ENCODE results near the gene SSU72.
"Not testable (repeated sequence)": the region's sequence is repeated elsewhere in the genome, so short reads cannot be mapped to it uniquely, and the experiment has no call there.

The SSU72 gene

DNA sequence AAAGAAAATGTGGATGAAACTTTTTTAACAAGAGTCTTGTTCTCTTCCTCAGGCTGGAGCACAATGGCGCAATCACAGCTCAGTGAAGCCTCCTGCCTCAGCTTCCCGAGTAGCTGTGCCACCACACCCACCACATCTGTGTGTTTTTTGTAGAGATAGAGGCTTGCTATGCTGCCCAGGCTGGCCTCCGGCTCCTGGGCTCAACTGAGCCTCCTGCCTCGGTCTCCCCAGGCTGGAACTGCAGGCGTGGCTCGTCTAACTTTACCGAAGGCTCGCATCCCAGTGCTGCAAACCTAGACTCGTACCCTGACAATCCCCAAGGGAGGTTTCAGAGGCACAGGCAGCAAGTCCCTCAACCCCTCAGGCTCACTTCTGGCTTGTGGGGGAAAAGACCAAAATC lies 14.5 kb downstream of the SSU72 start:
- H3K9me3 ChIP-seq (ENCODE audit: control insufficient read depth in 2 of 2, low read length in 2 of 2), result no peaks in the 10 kb centered on the region
- no peak overlapping the region for H3K9ac ChIP-seq (ENCODE audit: low read depth in 1 of 2, low read length in 2 of 2)
- H3K4me3 ChIP-seq (ENCODE audit: low read length in 2 of 2), result no peak overlapping the region
- H3K4me1 ChIP-seq (ENCODE audit: control insufficient read depth in 2 of 2, insufficient read depth in 2 of 2, low read length in 2 of 2), result no peaks in the 10 kb centered on the region
- no peak overlapping the region for H3K27ac ChIP-seq (ENCODE audit: low read depth in 2 of 2, low read length in 2 of 2)
- H3K27me3 ChIP-seq (ENCODE audit: control insufficient read depth in 2 of 2, insufficient read depth in 2 of 2, low read length in 2 of 2), result no peaks in the 10 kb centered on the region
- H3K36me3 ChIP-seq (ENCODE audit: control insufficient read depth in 2 of 2, insufficient read depth in 2 of 2, low read length in 2 of 2), result peaks cover 28 to 40% of the 10 kb centered on the region in 2 donors

DNA sequence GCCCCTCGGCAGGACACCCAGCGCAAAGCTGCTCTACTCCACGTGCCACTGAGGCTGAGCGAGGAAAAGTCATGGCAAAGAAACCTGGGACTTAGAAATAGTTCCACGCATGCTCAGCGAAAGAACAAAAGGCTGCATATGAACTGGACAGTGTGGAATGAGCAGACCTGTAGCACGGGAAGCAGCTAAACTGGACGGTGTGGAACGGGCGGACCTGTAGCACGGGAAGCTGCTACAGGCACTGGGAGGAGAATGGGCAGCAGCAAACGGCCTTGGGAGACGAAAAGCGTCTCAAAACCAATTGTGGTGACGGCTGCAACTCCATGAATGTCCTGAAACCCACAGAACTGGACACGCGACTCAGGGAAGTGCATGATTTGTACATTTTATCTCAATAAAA lies 15.6 kb downstream of the SSU72 start:
- Histone ChIP-seq H3K4me3 (ENCODE audit: low read length in 2 of 2) (no peak overlapping the region), H3K27me3 (ENCODE audit: control insufficient read depth in 2 of 2, insufficient read depth in 2 of 2, low read length in 2 of 2) (no peaks in the 10 kb centered on the region), H3K9ac (ENCODE audit: low read depth in 1 of 2, low read length in 2 of 2) (no peak overlapping the region), H3K9me3 (ENCODE audit: control insufficient read depth in 2 of 2, low read length in 2 of 2) (no peaks in the 10 kb centered on the region), H3K36me3 (ENCODE audit: control insufficient read depth in 2 of 2, insufficient read depth in 2 of 2, low read length in 2 of 2) (peaks cover 22 to 36% of the 10 kb centered on the region in 2 donors), H3K4me1 (ENCODE audit: control insufficient read depth in 2 of 2, insufficient read depth in 2 of 2, low read length in 2 of 2) (no peaks in the 10 kb centered on the region), H3K27ac (ENCODE audit: low read depth in 2 of 2, low read length in 2 of 2) (no peak overlapping the region)

- H3K27me3 ChIP-seq (ENCODE audit: control insufficient read depth in 2 of 2, insufficient read depth in 2 of 2, low read length in 2 of 2), result no peaks in the 10 kb centered on the region
- H3K4me1 ChIP-seq (ENCODE audit: control insufficient read depth in 2 of 2, insufficient read depth in 2 of 2, low read length in 2 of 2), result no peaks in the 10 kb centered on the region
- H3K9ac ChIP-seq (ENCODE audit: low read depth in 1 of 2, low read length in 2 of 2), result no peak overlapping the region
- no peak overlapping the region for H3K4me3 ChIP-seq (ENCODE audit: low read length in 2 of 2)
- peaks cover 21 to 31% of the 10 kb centered on the region in 2 donors for H3K36me3 ChIP-seq (ENCODE audit: control insufficient read depth in 2 of 2, insufficient read depth in 2 of 2, low read length in 2 of 2)
- no peak overlapping the region for H3K27ac ChIP-seq (ENCODE audit: low read depth in 2 of 2, low read length in 2 of 2)
- no peaks in the 10 kb centered on the region for H3K9me3 ChIP-seq (ENCODE audit: control insufficient read depth in 2 of 2, low read length in 2 of 2)
These were observed 16.1 kb downstream of the SSU72 start for GRCh38 chr1:1558591-1558990.

DNA sequence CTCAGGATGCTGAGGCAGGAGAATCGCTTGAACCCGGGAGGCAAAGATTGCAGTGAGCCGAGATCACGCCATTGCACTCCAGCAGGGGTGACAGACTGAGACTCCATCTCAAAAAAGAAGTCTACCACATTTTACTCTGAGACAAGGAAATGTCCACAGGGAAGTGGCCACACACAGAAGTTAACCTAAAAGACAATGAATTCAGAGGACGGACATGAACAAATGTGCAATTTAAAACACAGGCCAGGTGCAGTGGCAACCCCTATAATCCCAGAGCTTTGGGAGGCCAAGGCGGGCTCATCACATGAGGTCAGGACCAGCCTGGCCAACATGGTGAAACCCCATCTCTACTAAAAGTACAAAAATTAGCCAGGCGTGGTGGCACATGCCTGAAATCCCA lies 17.0 kb downstream of the SSU72 start:
- H3K4me3 ChIP-seq (ENCODE audit: low read length in 2 of 2); H3K9ac ChIP-seq (ENCODE audit: low read depth in 1 of 2, low read length in 2 of 2); H3K27ac ChIP-seq (ENCODE audit: low read depth in 2 of 2, low read length in 2 of 2); H3K4me1 ChIP-seq (ENCODE audit: control insufficient read depth in 2 of 2, insufficient read depth in 2 of 2, low read length in 2 of 2); H3K27me3 ChIP-seq (ENCODE audit: control insufficient read depth in 2 of 2, insufficient read depth in 2 of 2, low read length in 2 of 2); H3K9me3 ChIP-seq (ENCODE audit: control insufficient read depth in 2 of 2, low read length in 2 of 2): not testable (repeated sequence)
- peaks cover 18 to 23% of the 10 kb centered on the region in 2 donors for H3K36me3 ChIP-seq (ENCODE audit: control insufficient read depth in 2 of 2, insufficient read depth in 2 of 2, low read length in 2 of 2)

DNA sequence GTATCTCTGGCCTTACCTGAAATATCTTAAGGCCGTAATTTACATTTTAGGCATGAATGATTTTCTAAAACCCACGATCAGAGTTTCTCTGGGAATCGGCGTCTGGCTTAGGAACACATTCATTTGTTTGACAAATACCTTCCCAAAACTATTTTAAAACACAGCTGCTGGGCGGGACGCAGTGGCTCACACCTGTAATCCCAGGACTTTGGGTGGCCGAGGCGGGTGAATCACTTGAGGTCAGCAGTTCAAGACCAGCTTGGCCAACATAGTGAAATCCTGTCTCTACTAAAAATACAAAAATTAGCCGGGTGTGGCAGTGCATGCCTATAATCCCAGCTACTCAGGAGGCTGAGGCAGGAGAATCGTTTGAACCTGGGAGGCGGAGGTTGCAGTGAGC lies 17.7 kb downstream of the SSU72 start:
- H3K4me3 ChIP-seq (ENCODE audit: low read length in 2 of 2); H3K27ac ChIP-seq (ENCODE audit: low read depth in 2 of 2, low read length in 2 of 2); H3K27me3 ChIP-seq (ENCODE audit: control insufficient read depth in 2 of 2, insufficient read depth in 2 of 2, low read length in 2 of 2); H3K4me1 ChIP-seq (ENCODE audit: control insufficient read depth in 2 of 2, insufficient read depth in 2 of 2, low read length in 2 of 2); H3K9me3 ChIP-seq (ENCODE audit: control insufficient read depth in 2 of 2, low read length in 2 of 2); H3K9ac ChIP-seq (ENCODE audit: low read depth in 1 of 2, low read length in 2 of 2): not testable (repeated sequence)
- H3K36me3 ChIP-seq (ENCODE audit: control insufficient read depth in 2 of 2, insufficient read depth in 2 of 2, low read length in 2 of 2), result peaks cover 10 to 16% of the 10 kb centered on the region in 2 donors

GRCh38 chr1:1556505-1556904 lies 18.2 kb downstream of the SSU72 start:
- Histone ChIP-seq H3K27me3 (ENCODE audit: control insufficient read depth in 2 of 2, insufficient read depth in 2 of 2, low read length in 2 of 2) (no peaks in the 10 kb centered on the region), H3K9ac (ENCODE audit: low read depth in 1 of 2, low read length in 2 of 2) (no peak overlapping the region), H3K27ac (ENCODE audit: low read depth in 2 of 2, low read length in 2 of 2) (no peak overlapping the region), H3K36me3 (ENCODE audit: control insufficient read depth in 2 of 2, insufficient read depth in 2 of 2, low read length in 2 of 2) (peaks cover 6 to 11% of the 10 kb centered on the region in 2 donors), H3K9me3 (ENCODE audit: control insufficient read depth in 2 of 2, low read length in 2 of 2) (no peaks in the 10 kb centered on the region), H3K4me1 (ENCODE audit: control insufficient read depth in 2 of 2, insufficient read depth in 2 of 2, low read length in 2 of 2) (no peaks in the 10 kb centered on the region), H3K4me3 (ENCODE audit: low read length in 2 of 2) (no peak overlapping the region)

DNA sequence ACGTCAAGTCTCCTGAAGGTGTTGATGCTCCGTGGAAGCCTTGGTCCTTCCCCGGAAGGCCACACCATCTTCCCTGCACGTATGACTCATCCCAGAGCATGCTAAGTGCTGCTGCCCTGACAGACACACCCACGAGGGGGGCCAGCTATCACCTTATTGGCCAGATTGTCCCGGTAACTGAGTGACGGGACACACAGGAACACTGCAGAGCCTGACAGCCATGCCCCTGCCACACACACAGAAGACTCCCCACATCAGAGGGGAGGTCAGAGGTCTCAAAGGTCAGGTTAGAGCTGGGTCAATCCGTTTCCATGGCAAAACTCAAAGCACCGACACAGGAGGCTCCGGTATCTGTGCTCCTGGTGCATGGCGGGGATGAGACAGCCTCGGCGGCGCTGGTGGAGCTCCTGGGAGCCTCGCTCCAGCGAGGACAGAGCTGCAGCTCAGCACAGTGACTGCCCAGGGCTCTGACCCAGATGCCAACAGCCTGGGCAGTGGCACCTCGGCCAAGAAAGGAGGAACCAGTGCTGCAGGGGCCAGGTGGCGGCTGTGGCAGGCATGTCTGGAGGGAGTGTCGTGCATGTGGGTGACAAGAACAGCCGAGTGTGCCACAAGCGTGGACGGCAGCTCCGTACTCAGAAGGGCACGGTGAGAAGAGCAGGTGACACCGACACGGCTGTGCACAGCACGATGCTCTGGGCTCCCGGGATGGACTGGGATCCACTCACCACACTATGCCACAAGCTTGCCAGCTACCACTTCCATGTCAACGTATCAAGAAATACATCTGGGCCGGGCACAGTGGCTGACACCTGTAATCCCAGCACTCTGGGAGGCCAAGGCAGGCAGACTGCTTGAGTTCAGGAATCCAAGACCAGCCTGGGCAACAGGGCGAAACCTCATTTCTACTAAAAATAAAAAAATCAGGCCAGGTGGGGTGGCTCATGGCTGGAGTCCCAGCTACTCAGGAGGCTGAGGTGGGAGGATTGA lies 19.4 kb downstream of the SSU72 start:
- H3K9me3 ChIP-seq (ENCODE audit: control insufficient read depth in 2 of 2, low read length in 2 of 2), result no peaks in the 10 kb centered on the region
- no peak overlapping the region for H3K4me3 ChIP-seq (ENCODE audit: low read length in 2 of 2)
- H3K27ac ChIP-seq (ENCODE audit: low read depth in 2 of 2, low read length in 2 of 2), result no peak overlapping the region
- H3K4me1 ChIP-seq (ENCODE audit: control insufficient read depth in 2 of 2, insufficient read depth in 2 of 2, low read length in 2 of 2), result no peaks in the 10 kb centered on the region
- no peaks in the 10 kb centered on the region for H3K27me3 ChIP-seq (ENCODE audit: control insufficient read depth in 2 of 2, insufficient read depth in 2 of 2, low read length in 2 of 2)
- H3K9ac ChIP-seq (ENCODE audit: low read depth in 1 of 2, low read length in 2 of 2), result no peak overlapping the region
- peaks cover 2 to 4% of the 10 kb centered on the region in 2 donors for H3K36me3 ChIP-seq (ENCODE audit: control insufficient read depth in 2 of 2, insufficient read depth in 2 of 2, low read length in 2 of 2)

GRCh38 chr1:1554550-1554925 lies 20.1 kb downstream of the SSU72 start:
- Histone ChIP-seq H3K27ac (ENCODE audit: low read depth in 2 of 2, low read length in 2 of 2) (no peak overlapping the region), H3K27me3 (ENCODE audit: control insufficient read depth in 2 of 2, insufficient read depth in 2 of 2, low read length in 2 of 2) (no peaks in the 10 kb centered on the region), H3K36me3 (ENCODE audit: control insufficient read depth in 2 of 2, insufficient read depth in 2 of 2, low read length in 2 of 2) (peaks cover 0 to 3% of the 10 kb centered on the region in 2 donors), H3K4me1 (ENCODE audit: control insufficient read depth in 2 of 2, insufficient read depth in 2 of 2, low read length in 2 of 2) (no peaks in the 10 kb centered on the region), H3K9me3 (ENCODE audit: control insufficient read depth in 2 of 2, low read length in 2 of 2) (no peaks in the 10 kb centered on the region), H3K4me3 (ENCODE audit: low read length in 2 of 2) (no peak overlapping the region), H3K9ac (ENCODE audit: low read depth in 1 of 2, low read length in 2 of 2) (no peak overlapping the region)

DNA sequence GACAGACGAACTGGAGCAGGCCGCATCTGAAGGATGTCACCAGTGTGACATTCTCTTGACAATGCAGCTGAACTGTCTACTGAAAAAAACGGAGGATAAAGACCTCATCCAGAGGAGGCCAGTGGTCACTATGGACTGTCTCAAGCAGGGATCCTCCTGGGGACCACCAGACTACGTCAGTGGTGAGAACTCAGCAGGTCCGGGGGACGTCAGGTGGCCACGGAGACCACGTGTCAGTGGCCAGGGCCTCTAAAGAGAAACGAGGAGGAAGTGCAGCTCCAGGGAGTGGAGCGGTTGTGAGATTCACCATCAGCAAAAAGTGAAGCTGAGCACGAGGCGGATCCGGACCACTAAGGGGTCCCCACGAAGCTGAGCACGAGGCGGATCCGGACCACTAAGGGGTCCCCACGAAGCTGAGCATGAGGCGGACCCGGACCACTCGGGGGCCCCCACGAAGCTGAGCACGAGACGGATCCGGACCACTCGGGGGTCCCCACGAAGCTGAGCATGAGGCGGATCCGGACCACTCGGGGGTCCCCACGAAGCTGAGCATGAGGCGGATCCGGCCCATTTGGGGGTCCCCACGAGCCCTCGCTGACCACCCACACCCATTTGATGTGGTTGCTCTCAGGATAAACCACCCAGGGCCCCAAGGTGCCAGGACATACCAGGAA lies 20.7 kb downstream of the SSU72 start:
- Histone ChIP-seq H3K27ac (ENCODE audit: low read depth in 2 of 2, low read length in 2 of 2) (no peak overlapping the region), H3K27me3 (ENCODE audit: control insufficient read depth in 2 of 2, insufficient read depth in 2 of 2, low read length in 2 of 2) (no peaks in the 10 kb centered on the region), H3K4me1 (ENCODE audit: control insufficient read depth in 2 of 2, insufficient read depth in 2 of 2, low read length in 2 of 2) (no peaks in the 10 kb centered on the region), H3K4me3 (ENCODE audit: low read length in 2 of 2) (no peak overlapping the region), H3K9me3 (ENCODE audit: control insufficient read depth in 2 of 2, low read length in 2 of 2) (no peaks in the 10 kb centered on the region), H3K9ac (ENCODE audit: low read depth in 1 of 2, low read length in 2 of 2) (no peak overlapping the region), H3K36me3 (ENCODE audit: control insufficient read depth in 2 of 2, insufficient read depth in 2 of 2, low read length in 2 of 2) (peaks cover 0 to 3% of the 10 kb centered on the region in 2 donors)

- H3K9me3 ChIP-seq (ENCODE audit: control insufficient read depth in 2 of 2, low read length in 2 of 2), result no peaks in the 10 kb centered on the region
- H3K4me1 ChIP-seq (ENCODE audit: control insufficient read depth in 2 of 2, insufficient read depth in 2 of 2, low read length in 2 of 2), result no peaks in the 10 kb centered on the region
- H3K4me3 ChIP-seq (ENCODE audit: low read length in 2 of 2), result no peak overlapping the region
- peaks cover 0 to 7% of the 10 kb centered on the region in 2 donors for H3K36me3 ChIP-seq (ENCODE audit: control insufficient read depth in 2 of 2, insufficient read depth in 2 of 2, low read length in 2 of 2)
- no peaks in the 10 kb centered on the region for H3K27me3 ChIP-seq (ENCODE audit: control insufficient read depth in 2 of 2, insufficient read depth in 2 of 2, low read length in 2 of 2)
- no peak overlapping the region for H3K9ac ChIP-seq (ENCODE audit: low read depth in 1 of 2, low read length in 2 of 2)
- no peak overlapping the region for H3K27ac ChIP-seq (ENCODE audit: low read depth in 2 of 2, low read length in 2 of 2)
These were observed 22.4 kb downstream of the SSU72 start for GRCh38 chr1:1552263-1552639.
